IMR-90 (cell line): Measurements from ENCODE around the gene DACH1. TPM values are rescaled to one million over a fixed set of nuclear protein-coding genes. Genes with fewer than 3 reads are reported as not detected.

Experiments
- ATAC-seq: fragments of 200-7000 bp; cut with Tn5 transposase; 2 replicates; pipeline ENCODE4 v1.9.1; 2020; ENCODE audit warnings: low read depth, mild to moderate bottlenecking, moderate library complexity
- BruUV-seq: library from RNA; stranded (reverse); fragments of 400-500 nt; replicated peaks from 2 replicates; lab custom pipeline; 2021; lab: Mats Ljungman, UMichigan
- CTCF ChIA-PET: fragments of 300-600 bp; formaldehyde crosslinking; extraction: SDS; loops from one replicate; lab custom pipeline; 2021; ENCODE audit warnings: antibody characterized with exemption; lab: Yijun Ruan, JAX
- POLR2A ChIA-PET: fragments of 300-600 bp; sonication (Branson Sonifier 250); formaldehyde crosslinking; loops from one replicate; lab custom pipeline; 2022; ENCODE audit warnings: antibody characterized with exemption; ENCODE audit not compliant: unreplicated experiment; lab: Charles Lee
- DNase-seq: peaks from one replicate; pipeline ENCODE4 v3.0.0; 2013
- H2AFZ ChIP-seq: replicated peaks from 2 replicates; pipeline ENCODE3; 2013; ENCODE audit warnings: low read length, mild to moderate bottlenecking; ENCODE audit not compliant: poor library complexity
- H2AK5ac ChIP-seq: 2 replicates; pipeline ENCODE4 v1.6.1; 2013; ENCODE audit warnings: low read depth, low read length, inconsistent platforms
- H2AK9ac ChIP-seq: replicated peaks from 2 replicates; pipeline ENCODE3; 2013; ENCODE audit warnings: mild to moderate bottlenecking, low read depth, low read length, moderate library complexity; ENCODE audit not compliant: poor library complexity
- H2BK120ac ChIP-seq: 2 replicates; pipeline ENCODE4 v1.6.1; 2013; ENCODE audit warnings: low read depth, low read length, inconsistent platforms
- H2BK15ac ChIP-seq: 3 replicates; pipeline ENCODE4 v1.6.1; 2013; ENCODE audit warnings: low read depth, low read length, inconsistent platforms
- H2BK20ac ChIP-seq: 2 replicates; pipeline ENCODE4 v1.6.1; 2013; ENCODE audit warnings: low read depth, mild to moderate bottlenecking, inconsistent platforms, low read length, moderate library complexity
- H2BK5ac ChIP-seq: 2 replicates; pipeline ENCODE4 v1.6.1; 2013; ENCODE audit warnings: mild to moderate bottlenecking, low read depth, low read length, inconsistent platforms; ENCODE audit not compliant: poor library complexity, severe bottlenecking
- H3K14ac ChIP-seq: replicated peaks from 2 replicates; pipeline ENCODE4 v1.6.1; 2013; ENCODE audit warnings: low read depth, low read length, inconsistent platforms
- H3K18ac ChIP-seq: 2 replicates; pipeline ENCODE4 v1.6.1; 2013; ENCODE audit warnings: low read depth, low read length, control low read depth
- H3K23ac ChIP-seq: 2 replicates; pipeline ENCODE4 v1.6.1; 2013; ENCODE audit warnings: low read depth, low read length, inconsistent platforms
- H3K27ac ChIP-seq: 2 replicates; pipeline ENCODE4 v1.5.1; 2013; ENCODE audit warnings: mild to moderate bottlenecking, control low read depth, low read length; ENCODE audit not compliant: insufficient read depth
- H3K27me3 ChIP-seq: 2 replicates; pipeline ENCODE4 v1.6.1; 2013; ENCODE audit warnings: low read length; ENCODE audit not compliant: control insufficient read depth, insufficient read depth
- H3K36me3 ChIP-seq: 2 replicates; pipeline ENCODE4 v1.6.1; 2013; ENCODE audit warnings: low read length, mixed read lengths; ENCODE audit not compliant: control insufficient read depth, insufficient read depth
- H3K4ac ChIP-seq: 2 replicates; pipeline ENCODE4 v1.6.1; 2013; ENCODE audit warnings: low read depth, low read length, inconsistent platforms
- H3K4me1 ChIP-seq: 2 replicates; pipeline ENCODE4 v1.6.1; 2013; ENCODE audit warnings: low read length, mixed read lengths; ENCODE audit not compliant: control insufficient read depth, insufficient read depth
- H3K4me2 ChIP-seq: 2 replicates; pipeline ENCODE4 v1.6.1; 2013; ENCODE audit warnings: low read depth, mild to moderate bottlenecking, control low read depth, low read length, moderate library complexity
- H3K4me3 ChIP-seq: 2 replicates; pipeline ENCODE4 v1.5.1; 2013; ENCODE audit warnings: low read depth, mild to moderate bottlenecking, control low read depth, low read length, moderate library complexity; ENCODE audit not compliant: insufficient read depth
- H3K56ac ChIP-seq: 2 replicates; pipeline ENCODE4 v1.6.1; 2013; ENCODE audit warnings: low read length, inconsistent platforms; ENCODE audit not compliant: insufficient read depth; ENCODE audit errors: extremely low read depth
- H3K79me1 ChIP-seq, 2 experiments: 2 replicates each; pipeline ENCODE4 v1.6.1; 2013; ENCODE audit warnings: low read length in 2 of 2, inconsistent platforms in 1 of 2, low read depth in 1 of 2
- H3K9ac ChIP-seq: 2 replicates; pipeline ENCODE4 v1.6.1; 2013; ENCODE audit warnings: low read depth, low read length, control low read depth
- H3K9me1 ChIP-seq: 2 replicates; pipeline ENCODE4 v1.6.1; 2013; ENCODE audit warnings: low read length, inconsistent platforms; ENCODE audit not compliant: insufficient read depth
- H3K9me3 ChIP-seq: 2 replicates; pipeline ENCODE4 v1.6.1; 2013; ENCODE audit warnings: low read length; ENCODE audit not compliant: control insufficient read depth, insufficient read depth
- H4K20me1 ChIP-seq: 2 replicates; pipeline ENCODE4 v1.6.1; 2013; ENCODE audit warnings: low read length, inconsistent platforms; ENCODE audit not compliant: insufficient read depth
- H4K5ac ChIP-seq: 2 replicates; pipeline ENCODE4 v1.6.1; 2013; ENCODE audit warnings: mild to moderate bottlenecking, low read depth, low read length, control low read depth
- H4K8ac ChIP-seq, 2 experiments: 2 replicates each; pipeline ENCODE4 v1.6.1; 2013; ENCODE audit warnings: low read depth in 2 of 2, low read length in 2 of 2, control low read depth in 1 of 2, inconsistent platforms in 1 of 2
- H4K91ac ChIP-seq: 2 replicates; pipeline ENCODE4 v1.6.1; 2013; ENCODE audit warnings: low read depth, low read length, inconsistent platforms; ENCODE audit not compliant: insufficient read depth
- BHLHE40 ChIP-seq: fragments of 150-350 bp; IDR thresholded peaks from 2 replicates; pipeline ENCODE4 v1.6.1; 2016; ENCODE audit warnings: mild to moderate bottlenecking, low read depth, low read length
- CEBPB ChIP-seq: IDR thresholded peaks from 2 replicates; pipeline ENCODE4 v1.6.1; 2012; ENCODE audit warnings: low read depth, low read length, improper control_type of control experiment
- FOS ChIP-seq: fragments of 150-350 bp; IDR thresholded peaks from 2 replicates; pipeline ENCODE4 v1.6.1; 2016; ENCODE audit warnings: low read depth, low read length
- MAFK ChIP-seq: IDR thresholded peaks from 2 replicates; pipeline ENCODE4 v1.6.1; 2012; ENCODE audit warnings: low read depth, low read length, improper control_type of control experiment
- MAZ ChIP-seq: IDR thresholded peaks from 2 replicates; pipeline ENCODE4 v1.6.1; 2012; ENCODE audit warnings: low read depth, mild to moderate bottlenecking, low read length, improper control_type of control experiment, moderate library complexity, borderline replicate concordance
- MXI1 ChIP-seq: IDR thresholded peaks from 2 replicates; pipeline ENCODE4 v1.6.1; 2012; ENCODE audit warnings: low read depth, mild to moderate bottlenecking, low read length, moderate library complexity, borderline replicate concordance
- NFE2L2 ChIP-seq: fragments of 150-350 bp; IDR thresholded peaks from 2 replicates; pipeline ENCODE4 v1.6.1; 2016; ENCODE audit warnings: low read depth, mild to moderate bottlenecking, low read length
- RCOR1 ChIP-seq: IDR thresholded peaks from 2 replicates; pipeline ENCODE4 v1.6.1; 2012; ENCODE audit warnings: mild to moderate bottlenecking, low read length, improper control_type of control experiment; ENCODE audit not compliant: insufficient replicate concordance
- RFX5 ChIP-seq: IDR thresholded peaks from 2 replicates; pipeline ENCODE4 v1.8.0; 2012; ENCODE audit warnings: low read depth, mild to moderate bottlenecking, low read length, moderate library complexity
- SMC3 ChIP-seq: fragments of 150-350 bp; IDR thresholded peaks from 2 replicates; pipeline ENCODE4 v1.6.1; 2016; ENCODE audit warnings: low read depth, mild to moderate bottlenecking, antibody characterized with exemption, low read length, moderate library complexity
- WGBS, 2 experiments: methylation state at CpG; one replicate each; pipeline versions ENCODE4 v1.1.5 to v1.1.7; 2013; ENCODE audit warnings: missing lambda C conversion rate in 2 of 2; ENCODE audit not compliant: insufficient read length in 1 of 2; ENCODE audit errors: extremely low coverage in 2 of 2; 5-methylcytosine and 5-hydroxymethylcytosine counted together
- dilution Hi-C: fragments of 300-500 bp; cut with HindIII; formaldehyde crosslinking; loops from one replicate; pipeline ENCODE4 v1.14.3; 2018; ENCODE audit warnings: low sequenced_read_pairs; ENCODE audit not compliant: unreplicated experiment
- in situ Hi-C: fragments of 300-500 bp; cut with MboI; formaldehyde crosslinking; loops from 3 replicates; pipeline ENCODE4 v1.14.3; 2019; ENCODE audit warnings: low sequenced_read_pairs, inconsistent platforms, mixed read lengths
- intact Hi-C: fragments of 100-400 bp; cut with micrococcal nuclease; formaldehyde crosslinking; loops from 2 replicates; pipeline ENCODE4 v1.10.0; 2022
- polyA plus RNA-seq, 3 experiments: library from polyadenylated mRNA; depleted of rRNA; stranded (reverse); fragments of >200 nt; gene quantifications; 2 replicates each; pipeline ENCODE4 v1.2.3, GENCODE V29; 2012; ENCODE audit warnings: low replicate concordance in 1 of 3
- total RNA-seq: library from RNA; depleted of rRNA; stranded (reverse); fragments of >200 nt; gene quantifications from 2 replicates; pipeline ENCODE4 v1.2.3, GENCODE V29; 2012
- TF ChIP-seq, protein P1 (sequence below): fragments of 150-350 bp; IDR thresholded peaks from 2 replicates; pipeline ENCODE4 v1.6.1; 2017; ENCODE audit warnings: mild to moderate bottlenecking, antibody characterized with exemption, low read length, low read depth
- TF ChIP-seq, protein P2 (sequence below): fragments of 150-350 bp; IDR thresholded peaks from 2 replicates; pipeline ENCODE4 v1.6.1; 2016; ENCODE audit warnings: low read depth, mild to moderate bottlenecking, low read length, moderate library complexity, borderline replicate concordance
- TF ChIP-seq, protein P3 (sequence below): conservative IDR thresholded peaks from 2 replicates; pipeline ENCODE4 v1.5.1; 2012; ENCODE audit warnings: mild to moderate bottlenecking, low read depth, low read length, improper control_type of control experiment

Gene DACH1
- total and polyA plus RNA-seq, 2 of the 4 experiments (the other 2 are of a cell fraction), result not detected

DNA sequence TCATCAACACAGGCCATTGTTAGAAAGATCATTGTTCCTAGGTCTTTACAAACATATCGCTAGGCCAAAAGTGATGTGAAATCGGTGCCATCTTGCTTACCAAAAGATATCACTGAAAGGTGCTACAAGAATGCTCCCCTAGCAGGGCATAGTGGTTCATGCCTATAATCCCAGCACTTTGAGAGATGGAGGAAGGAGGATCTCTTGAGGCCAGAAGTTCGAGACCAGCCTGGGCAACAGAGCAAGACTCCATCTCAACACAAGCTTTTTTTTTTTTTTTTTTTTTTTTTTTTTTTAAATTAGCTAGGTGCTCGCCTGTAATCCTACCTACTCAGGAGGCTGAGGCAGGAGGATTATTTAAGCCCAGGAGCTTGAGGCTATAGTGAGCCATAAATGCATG is 92.1 kb downstream of the DACH1 start:
- WGBS, 2 experiments, result no CpG with 5 or more reads among the region's 4 CpGs
- H2BK15ac ChIP-seq, result no peak overlapping the region
- no TSS peak for BruUV-seq
- H2BK20ac ChIP-seq, result no peak overlapping the region
- no peak overlapping the region for H4K5ac ChIP-seq
- ChIA-PET POLR2A (no interaction called here), CTCF (no interaction called here)
- H4K8ac ChIP-seq, result no peak overlapping the region
- in situ Hi-C loops, result no loop called here
- H3K4me2 ChIP-seq, result no peak overlapping the region
- intact Hi-C loops, result no loop called here
- no peak overlapping the region for H3K4me3 ChIP-seq
- no peak overlapping the region for H2AFZ ChIP-seq
- no peaks in the 10 kb centered on the region for H3K9me1 ChIP-seq
- H3K79me1 ChIP-seq, result no peaks in the 10 kb centered on the region
- H3K9me3 ChIP-seq, result no peaks in the 10 kb centered on the region
- no peaks in the 10 kb centered on the region for H4K20me1 ChIP-seq
- no peak overlapping the region for H3K18ac ChIP-seq
- H2BK120ac ChIP-seq, result no peak overlapping the region
- no peaks in the 10 kb centered on the region for H3K27me3 ChIP-seq
- H3K4ac ChIP-seq, result no peak overlapping the region
- H2BK5ac ChIP-seq, result no peak overlapping the region
- dilution Hi-C loops, result no loop called here
- H3K9ac ChIP-seq, result no peak overlapping the region
- no peak overlapping the region for H3K56ac ChIP-seq
- H2AK9ac ChIP-seq, result no peak overlapping the region
- no peak overlapping the region for H3K27ac ChIP-seq
- no peaks in the 10 kb centered on the region for H3K36me3 ChIP-seq
- no peak overlapping the region for H4K91ac ChIP-seq
- no peaks in the 10 kb centered on the region for H3K4me1 ChIP-seq
- TF ChIP-seq SMC3, result no peak
- TF ChIP-seq RFX5, result no peak
- TF ChIP-seq FOS, result no peak
- TF ChIP-seq CEBPB, result no peak
- TF ChIP-seq MAFK, result no peak
- TF ChIP-seq, protein P1, sequence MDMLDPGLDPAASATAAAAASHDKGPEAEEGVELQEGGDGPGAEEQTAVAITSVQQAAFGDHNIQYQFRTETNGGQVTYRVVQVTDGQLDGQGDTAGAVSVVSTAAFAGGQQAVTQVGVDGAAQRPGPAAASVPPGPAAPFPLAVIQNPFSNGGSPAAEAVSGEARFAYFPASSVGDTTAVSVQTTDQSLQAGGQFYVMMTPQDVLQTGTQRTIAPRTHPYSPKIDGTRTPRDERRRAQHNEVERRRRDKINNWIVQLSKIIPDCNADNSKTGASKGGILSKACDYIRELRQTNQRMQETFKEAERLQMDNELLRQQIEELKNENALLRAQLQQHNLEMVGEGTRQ, result no peak
- no peak for TF ChIP-seq MXI1
- TF ChIP-seq, protein P2, sequence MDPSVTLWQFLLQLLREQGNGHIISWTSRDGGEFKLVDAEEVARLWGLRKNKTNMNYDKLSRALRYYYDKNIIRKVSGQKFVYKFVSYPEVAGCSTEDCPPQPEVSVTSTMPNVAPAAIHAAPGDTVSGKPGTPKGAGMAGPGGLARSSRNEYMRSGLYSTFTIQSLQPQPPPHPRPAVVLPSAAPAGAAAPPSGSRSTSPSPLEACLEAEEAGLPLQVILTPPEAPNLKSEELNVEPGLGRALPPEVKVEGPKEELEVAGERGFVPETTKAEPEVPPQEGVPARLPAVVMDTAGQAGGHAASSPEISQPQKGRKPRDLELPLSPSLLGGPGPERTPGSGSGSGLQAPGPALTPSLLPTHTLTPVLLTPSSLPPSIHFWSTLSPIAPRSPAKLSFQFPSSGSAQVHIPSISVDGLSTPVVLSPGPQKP, result no peak
- TF ChIP-seq, protein P3, sequence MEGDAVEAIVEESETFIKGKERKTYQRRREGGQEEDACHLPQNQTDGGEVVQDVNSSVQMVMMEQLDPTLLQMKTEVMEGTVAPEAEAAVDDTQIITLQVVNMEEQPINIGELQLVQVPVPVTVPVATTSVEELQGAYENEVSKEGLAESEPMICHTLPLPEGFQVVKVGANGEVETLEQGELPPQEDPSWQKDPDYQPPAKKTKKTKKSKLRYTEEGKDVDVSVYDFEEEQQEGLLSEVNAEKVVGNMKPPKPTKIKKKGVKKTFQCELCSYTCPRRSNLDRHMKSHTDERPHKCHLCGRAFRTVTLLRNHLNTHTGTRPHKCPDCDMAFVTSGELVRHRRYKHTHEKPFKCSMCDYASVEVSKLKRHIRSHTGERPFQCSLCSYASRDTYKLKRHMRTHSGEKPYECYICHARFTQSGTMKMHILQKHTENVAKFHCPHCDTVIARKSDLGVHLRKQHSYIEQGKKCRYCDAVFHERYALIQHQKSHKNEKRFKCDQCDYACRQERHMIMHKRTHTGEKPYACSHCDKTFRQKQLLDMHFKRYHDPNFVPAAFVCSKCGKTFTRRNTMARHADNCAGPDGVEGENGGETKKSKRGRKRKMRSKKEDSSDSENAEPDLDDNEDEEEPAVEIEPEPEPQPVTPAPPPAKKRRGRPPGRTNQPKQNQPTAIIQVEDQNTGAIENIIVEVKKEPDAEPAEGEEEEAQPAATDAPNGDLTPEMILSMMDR, result no peak
- TF ChIP-seq RCOR1, result no peak
- no peak for TF ChIP-seq MAZ
- TF ChIP-seq NFE2L2, result no peak
- no peak for TF ChIP-seq BHLHE40
- ATAC-seq, result no peak
- no peak for DNase-seq
- H2AK5ac ChIP-seq, result no peak overlapping the region
- no peak overlapping the region for H3K14ac ChIP-seq
- no peak overlapping the region for H3K23ac ChIP-seq
